ENCODE data around the gene FBXW10B. TPM values are rescaled to one million over a fixed set of nuclear protein-coding genes. Genes with fewer than 3 reads are reported as not detected.

Gene FBXW10B
- total and polyA plus RNA-seq, 11 donors = 0.53 to 1.8 (median 0.82) TPM; not detected in 1

DNA sequence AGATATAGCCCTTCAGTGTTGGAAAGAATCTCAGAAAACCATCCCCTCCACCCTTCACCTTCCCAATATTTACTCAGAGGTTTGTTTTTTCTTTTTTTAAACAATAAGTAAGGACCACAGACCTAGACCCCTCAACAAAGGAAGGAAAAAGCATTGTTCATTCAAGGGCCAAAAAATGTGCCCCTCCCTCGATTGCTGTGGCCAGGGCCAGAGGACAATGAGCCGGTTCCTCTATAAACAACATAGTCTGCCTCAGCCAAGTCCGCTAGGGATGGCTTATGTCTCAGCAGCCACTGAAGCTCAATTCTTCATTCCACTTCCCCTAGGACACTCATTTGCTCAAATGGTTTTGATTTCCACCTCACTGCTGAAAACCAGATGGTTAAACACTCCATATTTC, 40.6 kb upstream of the FBXW10B start:
- Histone ChIP-seq H3K27ac (peak overlapping the region; percentile 18 to 88 (median 74)), H3K4me3 (peak overlapping the region in 1 of 12 donors; percentile 4), H3K27me3 (no peaks in the 10 kb centered on the region), H3K9me3 (no peaks in the 10 kb centered on the region), H3K36me3 (no peaks in the 10 kb centered on the region), H3K4me1 (peaks cover 0 to 31% (median 16%) of the 10 kb centered on the region in 12 donors)
- TF ChIP-seq POLR2A (IDR thresholded peaks at IDR 0.05) = no peak
- TF ChIP-seq CTCF (IDR thresholded peaks at IDR 0.05) = no peak
- ATAC-seq = peak; percentile 52 to 80 (median 71)
- intact Hi-C loops (cut with DNase I) = no loop called here
- DNase-seq = peak in 3 of 5 donors; percentile 42 to 46 (median 45)
- WGBS, 4 donors = 53 to 71% (median 60%) methylated on average over 3 of the region's 3 CpGs

GRCh38 chr17:15659663-15660062, 40.2 kb upstream of the FBXW10B start:
- 43 to 55% (median 52%) methylated on average over 4 of the region's 4 CpGs for WGBS, 4 donors
- intact Hi-C loops (cut with DNase I) = no loop called here
- peak overlapping the region in 1 of 12 donors; percentile 4 for H3K4me3 ChIP-seq
- peak in 4 of 5 donors; percentile 53 to 68 (median 57) for DNase-seq
- no peaks in the 10 kb centered on the region for H3K9me3 ChIP-seq
- peaks cover 0 to 34% (median 16%) of the 10 kb centered on the region in 12 donors for H3K4me1 ChIP-seq
- H3K27me3 ChIP-seq = no peaks in the 10 kb centered on the region
- no peaks in the 10 kb centered on the region for H3K36me3 ChIP-seq
- peak; percentile 19 to 57 (median 43) for ATAC-seq
- no peak for TF ChIP-seq POLR2A (IDR thresholded peaks at IDR 0.05)
- no peak for TF ChIP-seq CTCF (IDR thresholded peaks at IDR 0.05)
- H3K27ac ChIP-seq = peak overlapping the region; percentile 18 to 88 (median 74)

GRCh38 chr17:15659236-15659635, 39.7 kb upstream of the FBXW10B start:
- 87 to 90% (median 89%) methylated on average over 6 of the region's 6 CpGs for WGBS, 4 donors
- TF ChIP-seq POLR2A (IDR thresholded peaks at IDR 0.05) (no peak), CTCF (IDR thresholded peaks at IDR 0.05) (no peak)
- DNase-seq (no peak), ATAC-seq (no peak)
- H3K4me3 ChIP-seq = no peak overlapping the region
- no peaks in the 10 kb centered on the region for H3K36me3 ChIP-seq
- H3K27ac ChIP-seq = peak overlapping the region; percentile 18 to 88 (median 74)
- H3K27me3 ChIP-seq = no peaks in the 10 kb centered on the region
- no peaks in the 10 kb centered on the region for H3K9me3 ChIP-seq
- peaks cover 0 to 34% (median 16%) of the 10 kb centered on the region in 12 donors for H3K4me1 ChIP-seq
- intact Hi-C loops (cut with DNase I) = no loop called here

GRCh38 chr17:15658296-15658695, 38.8 kb upstream of the FBXW10B start:
- ATAC-seq (no peak), DNase-seq (no peak)
- Histone ChIP-seq H3K36me3 (no peaks in the 10 kb centered on the region), H3K9me3 (no peaks in the 10 kb centered on the region), H3K27ac (peak overlapping the region in 4 of 12 donors; percentile 19 to 86 (median 81)), H3K4me1 (peaks cover 0 to 32% (median 14%) of the 10 kb centered on the region in 12 donors), H3K4me3 (no peak overlapping the region), H3K27me3 (no peaks in the 10 kb centered on the region)
- WGBS, 4 donors = 94 to 99% (median 96%) methylated on average over 3 of the region's 3 CpGs
- no peak for TF ChIP-seq POLR2A (IDR thresholded peaks at IDR 0.05)
- TF ChIP-seq CTCF (IDR thresholded peaks at IDR 0.05) = no peak
- intact Hi-C loops (cut with DNase I) = no loop called here

All from heart left ventricle (tissue), 16 donors.